Kidney epithelial cell (primary cell): ENCODE results near the gene BRS3. TPM values are rescaled to one million over a fixed set of nuclear protein-coding genes. Genes with fewer than 3 reads are reported as not detected.

Experiments
- DNase-seq: peaks from one replicate; pipeline ENCODE4 v3.0.0-alpha.2; 2010; ENCODE audit warnings: low read depth
- H3K27me3 ChIP-seq: 2 replicates; pipeline ENCODE4 v1.6.0; 2011; ENCODE audit warnings: low read length; ENCODE audit not compliant: control insufficient read depth, insufficient read depth
- H3K36me3 ChIP-seq: 2 replicates; pipeline ENCODE4 v1.5.1; 2011; ENCODE audit warnings: low read length; ENCODE audit not compliant: control insufficient read depth, insufficient read depth
- H3K4me3 ChIP-seq: 2 replicates; pipeline ENCODE4 v1.5.1; 2011; ENCODE audit warnings: low read depth, mild to moderate bottlenecking, control low read depth, low read length
- CTCF ChIP-seq: IDR thresholded peaks from 2 replicates; pipeline ENCODE4 v1.5.1; 2011; ENCODE audit warnings: mild to moderate bottlenecking, moderate library complexity, low read length, control low read depth, inconsistent platforms; ENCODE audit not compliant: insufficient read depth, poor library complexity, severe bottlenecking
- total RNA-seq: library from RNA; depleted of rRNA; stranded (reverse); fragments of >200 nt; gene quantifications from 2 replicates; pipeline ENCODE4 v1.2.3, GENCODE V29; 2015

BRS3 gene
- total RNA-seq, 1 donor from 2014 or later, result not detected

- Histone ChIP-seq H3K4me3 (no peak overlapping the region), H3K36me3 (no peaks in the 10 kb centered on the region), H3K27me3 (no peaks in the 10 kb centered on the region)
- no peak for DNase-seq
- no peak for TF ChIP-seq CTCF
Measured at GRCh38 chrX:136475236-136475635, 12.5 kb upstream of the BRS3 start.

GRCh38 chrX:136476501-136476900 is 11.2 kb upstream of the BRS3 start:
- DNase-seq, result no peak
- no peak for TF ChIP-seq CTCF
- Histone ChIP-seq H3K36me3 (no peaks in the 10 kb centered on the region), H3K27me3 (no peaks in the 10 kb centered on the region), H3K4me3 (no peak overlapping the region)

- no peak overlapping the region for H3K4me3 ChIP-seq
- no peaks in the 10 kb centered on the region for H3K36me3 ChIP-seq
- DNase-seq, result no peak
- no peak for TF ChIP-seq CTCF
- no peaks in the 10 kb centered on the region for H3K27me3 ChIP-seq
Measured at GRCh38 chrX:136477026-136477425, 10.7 kb upstream of the BRS3 start.

- DNase-seq, result no peak
- no peak overlapping the region for H3K4me3 ChIP-seq
- H3K27me3 ChIP-seq, result no peaks in the 10 kb centered on the region
- no peak for TF ChIP-seq CTCF
- H3K36me3 ChIP-seq, result no peaks in the 10 kb centered on the region
Measured at GRCh38 chrX:136480383-136480782, 7.4 kb upstream of the BRS3 start.

- Histone ChIP-seq H3K4me3 (no peak overlapping the region), H3K36me3 (no peaks in the 10 kb centered on the region), H3K27me3 (no peaks in the 10 kb centered on the region)
- no peak for DNase-seq
- TF ChIP-seq CTCF, result no peak
Measured at GRCh38 chrX:136488706-136489105, 959 bp downstream of the BRS3 start.

GRCh38 chrX:136491832-136492231 is 4.1 kb downstream of the BRS3 start:
- Histone ChIP-seq H3K27me3 (no peaks in the 10 kb centered on the region), H3K36me3 (no peaks in the 10 kb centered on the region), H3K4me3 (no peak overlapping the region)
- DNase-seq, result no peak
- TF ChIP-seq CTCF, result no peak
